Stimulated activated CD4-positive, alpha-beta T cell treated with anti-CD3 and anti-CD28 coated beads, Interleukin-1b, Interleukin-23, amount 100 ng/mL, for 1 hour (primary cell): ENCODE results near the gene CEP55.

Experiments
- DNase-seq, 2 donors: peaks; one replicate each; pipeline ENCODE4 v3.0.0-alpha.2; 2020; ENCODE audit warnings: low read depth in 2 of 2

Gene CEP55

DNA sequence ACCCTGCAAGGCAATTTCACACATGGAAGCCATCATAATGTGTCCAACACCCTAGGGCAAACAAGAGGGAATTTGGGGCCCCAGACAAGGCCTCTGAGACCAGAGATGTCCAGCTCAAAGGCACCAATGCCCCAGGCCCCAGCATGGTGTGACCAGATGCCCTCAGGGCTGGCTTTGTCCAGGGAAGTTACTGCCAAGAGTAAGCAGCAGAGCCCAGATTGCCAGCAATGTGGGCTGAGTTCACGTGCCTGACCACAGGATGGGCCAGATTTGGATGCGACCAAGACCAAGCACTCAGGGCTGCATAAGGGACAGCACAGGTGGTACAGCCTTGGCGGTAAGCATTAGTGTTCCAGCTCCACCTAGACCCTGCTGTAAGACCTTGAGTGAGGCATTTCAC is 27.0 kb upstream of the CEP55 start:
- no peak for DNase-seq

DNA sequence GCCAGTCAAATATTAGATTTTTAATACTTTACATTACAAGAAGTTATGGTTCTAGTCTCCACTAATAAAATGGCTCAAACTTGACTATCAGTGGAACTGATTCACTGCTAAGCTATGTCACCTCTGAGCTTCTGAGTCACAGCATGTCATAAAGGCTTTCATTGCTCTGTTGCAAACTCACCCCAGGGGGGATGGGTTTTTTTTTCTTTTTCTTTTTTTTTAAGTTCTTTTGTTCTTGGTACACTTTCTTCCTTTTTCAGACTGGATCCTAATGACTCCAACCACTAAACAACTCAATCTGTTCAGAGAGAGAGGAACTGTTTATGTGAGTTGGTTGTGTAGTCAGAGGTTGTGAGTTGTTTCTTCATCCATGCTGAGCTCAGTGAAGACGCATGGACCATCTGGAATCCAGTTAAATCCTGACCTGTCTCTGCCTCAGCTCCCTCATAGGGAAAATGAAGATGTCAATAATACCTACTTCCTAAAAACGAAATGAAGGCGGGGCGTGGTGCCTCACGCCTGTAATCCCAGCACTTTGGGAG is 25.2 kb upstream of the CEP55 start:
- DNase-seq = no peak

DNA sequence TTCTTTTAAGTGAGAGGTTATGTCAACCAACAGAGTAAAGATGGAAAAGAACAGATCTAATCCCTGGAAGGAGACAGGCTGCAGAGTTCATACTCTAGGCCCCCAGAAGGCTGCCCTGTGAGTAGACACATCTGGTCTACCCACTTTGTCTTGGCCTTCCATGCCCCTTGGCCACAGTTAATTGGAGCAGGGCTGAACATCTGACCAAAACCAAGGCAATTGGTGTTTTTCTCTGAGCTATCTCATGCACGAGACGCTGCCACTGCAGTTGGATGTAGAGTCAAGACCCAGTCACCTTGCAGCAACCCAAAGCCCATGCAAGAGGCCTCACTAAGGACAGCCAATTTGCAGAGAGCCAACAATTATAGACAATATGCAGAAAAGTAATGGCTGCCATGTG is 23.3 kb upstream of the CEP55 start:
- no peak for DNase-seq

DNA sequence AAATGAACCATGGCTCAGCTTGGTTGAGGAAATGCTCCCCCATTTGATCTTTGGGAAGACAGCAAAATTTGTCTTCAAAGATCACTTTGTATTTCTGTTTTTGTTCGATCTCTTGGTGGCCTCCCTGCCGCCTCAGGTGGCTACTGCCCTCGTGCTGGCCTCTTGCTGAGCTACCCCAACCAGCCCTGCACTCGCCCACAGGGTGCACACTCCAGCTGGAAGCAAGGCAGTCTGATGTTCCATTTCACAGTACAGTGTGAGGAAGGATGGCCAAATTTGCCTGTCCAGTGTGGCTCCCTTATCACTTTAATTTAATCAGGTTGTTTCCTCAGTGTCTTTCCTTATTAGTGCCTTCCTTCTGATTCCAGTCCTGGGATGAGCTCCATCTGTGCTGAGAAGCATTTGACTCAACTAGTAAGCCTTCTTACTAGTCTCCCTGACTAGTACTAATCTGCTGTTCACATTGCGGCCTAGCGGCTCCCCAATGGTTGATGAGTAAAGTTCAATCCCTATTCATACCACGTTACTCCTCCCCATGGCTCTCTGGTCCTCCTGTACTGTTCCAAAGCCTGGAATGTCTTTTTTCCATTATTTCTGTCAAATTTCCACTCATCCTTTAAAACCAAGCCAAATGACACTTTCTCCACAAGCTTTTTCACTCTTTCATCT is 22.5 kb upstream of the CEP55 start:
- no peak for DNase-seq

DNA sequence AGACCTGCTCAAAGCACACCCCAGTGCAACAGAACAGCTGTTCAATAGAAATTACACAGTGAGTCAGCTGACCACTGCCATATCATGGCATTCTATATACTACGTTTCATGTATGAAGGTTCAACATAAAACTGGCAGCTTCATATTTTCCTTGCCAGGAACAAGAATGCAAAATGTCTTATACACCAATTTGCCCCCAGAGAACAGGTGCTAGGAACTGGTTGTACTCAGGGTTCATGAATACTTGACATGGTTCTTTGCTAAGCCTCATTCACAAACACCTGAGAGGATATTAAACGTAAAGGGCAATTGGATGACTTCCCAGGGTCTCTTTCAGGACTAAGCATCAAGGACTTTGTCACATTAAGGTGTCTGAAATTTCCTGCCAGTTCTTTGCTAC is 21.2 kb upstream of the CEP55 start:
- no peak for DNase-seq

DNA sequence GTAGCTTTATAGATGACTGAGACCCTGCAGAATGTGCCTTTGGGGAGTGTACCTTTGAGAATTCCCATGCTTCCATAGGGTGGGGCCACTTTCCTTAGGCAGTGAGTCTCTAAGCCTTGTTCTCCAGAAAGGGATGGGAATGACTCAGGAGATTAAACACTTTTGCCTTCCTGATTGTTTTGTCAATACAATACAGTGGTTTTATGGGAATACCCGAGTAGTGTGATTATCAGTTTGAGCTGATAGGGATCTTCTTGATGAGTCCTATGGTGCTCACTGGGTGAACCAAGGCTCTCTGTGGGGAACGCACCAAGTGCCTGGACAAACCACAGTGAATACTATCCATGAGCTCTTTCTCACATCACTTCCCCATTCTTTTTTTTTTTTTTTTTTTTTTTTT is 20.5 kb upstream of the CEP55 start:
- DNase-seq = no peak

DNA sequence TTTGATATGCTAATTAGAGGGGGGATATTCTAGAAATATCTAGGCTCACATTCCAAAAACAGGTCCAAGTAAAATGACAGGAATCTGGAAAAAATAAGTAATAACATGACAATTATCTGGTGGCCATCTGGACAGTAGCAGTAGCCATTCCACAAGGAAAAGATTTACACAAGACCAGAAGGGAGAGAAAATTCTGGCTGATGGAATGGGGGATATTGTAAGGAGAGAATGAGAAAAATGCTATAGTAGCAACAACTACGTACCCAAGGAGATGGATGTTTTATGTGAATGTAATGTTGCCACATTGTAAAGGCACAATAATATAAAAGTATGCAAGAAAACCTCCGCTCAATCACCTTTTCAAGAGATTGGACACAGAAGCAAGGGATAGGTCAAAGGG is 19.7 kb upstream of the CEP55 start:
- no peak for DNase-seq

DNA sequence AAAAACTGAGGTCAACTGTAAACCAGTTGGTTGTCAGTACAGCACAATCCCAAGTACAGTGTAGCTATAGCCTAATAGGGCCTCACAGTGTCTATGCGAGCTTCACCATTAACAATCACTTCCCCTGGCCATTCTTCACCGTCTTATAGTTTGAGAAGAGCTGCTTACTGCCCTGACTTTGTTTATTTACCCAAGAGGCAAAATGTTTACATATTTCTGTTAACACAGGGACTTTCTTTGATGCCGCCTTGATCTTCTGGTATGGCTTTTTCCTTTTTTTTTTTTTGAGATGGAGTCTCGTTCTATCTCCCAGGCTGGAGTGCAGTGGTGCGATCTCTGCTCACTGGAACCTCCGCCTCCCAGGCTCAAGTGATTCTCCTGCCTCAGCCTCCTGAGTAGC is 17.5 kb upstream of the CEP55 start:
- no peak for DNase-seq

DNA sequence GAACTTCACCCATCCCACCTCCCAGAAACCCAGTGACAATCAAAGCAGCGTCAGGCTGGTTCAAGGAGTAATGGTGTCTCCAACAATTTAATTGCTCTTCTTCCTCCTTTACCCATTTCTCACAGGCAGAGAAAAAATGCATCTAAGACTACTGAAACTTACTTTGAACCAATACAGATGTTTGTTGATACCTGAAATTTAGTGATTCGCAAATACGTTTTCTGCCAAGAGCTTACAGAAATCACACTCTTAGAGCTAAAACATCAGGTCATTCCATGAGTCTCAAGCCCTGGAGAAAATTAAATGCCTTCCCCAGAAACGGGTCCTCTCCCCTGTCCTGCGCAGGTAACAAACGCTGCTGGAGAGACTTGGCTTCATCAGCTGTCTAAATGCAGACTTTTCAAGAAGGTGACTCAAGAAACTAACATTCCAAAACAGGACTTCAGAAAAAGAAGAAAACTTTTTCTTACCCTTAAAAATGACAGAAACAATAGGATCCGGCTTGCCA is 14.7 kb upstream of the CEP55 start:
- no peak for DNase-seq

DNA sequence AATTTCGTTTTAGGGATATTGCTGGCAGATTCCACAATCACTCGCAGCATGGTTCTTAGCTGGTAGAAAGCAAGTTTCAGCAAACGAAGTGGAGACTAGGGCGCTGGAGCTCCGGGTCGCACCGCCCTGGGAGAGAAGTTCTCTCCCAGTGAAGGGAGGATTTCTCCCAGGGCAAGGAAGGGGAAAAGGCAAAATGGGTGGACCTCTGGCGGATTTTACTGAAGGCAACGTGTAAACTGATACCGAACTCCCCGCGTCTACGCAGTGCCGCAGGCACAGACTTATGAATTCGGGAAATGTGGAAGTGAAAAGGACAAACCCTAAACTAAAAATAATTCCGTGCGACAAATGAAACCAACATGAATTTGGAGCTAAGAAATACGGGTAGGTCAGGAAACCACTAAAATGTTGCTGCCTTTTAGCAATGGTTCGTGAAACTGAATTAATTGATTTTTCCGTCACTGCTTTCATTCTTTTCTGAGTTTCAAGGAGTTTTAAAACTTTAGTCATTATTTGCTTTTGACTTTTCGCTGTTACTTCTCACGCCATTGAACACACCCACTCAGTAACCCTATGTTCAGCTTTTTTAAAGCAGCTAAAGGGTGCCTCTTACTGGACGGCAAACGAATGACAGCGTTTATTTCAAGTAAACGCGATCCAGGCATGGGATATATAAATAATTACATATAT is 14.1 kb upstream of the CEP55 start, which contains the start of gene MYOF:
MYOF (minus strand) TSS at position 190 of the 690 bp plus-strand sequence; CDS start at position 50, 140 bp downstream.
- DNase-seq = no peak

DNA sequence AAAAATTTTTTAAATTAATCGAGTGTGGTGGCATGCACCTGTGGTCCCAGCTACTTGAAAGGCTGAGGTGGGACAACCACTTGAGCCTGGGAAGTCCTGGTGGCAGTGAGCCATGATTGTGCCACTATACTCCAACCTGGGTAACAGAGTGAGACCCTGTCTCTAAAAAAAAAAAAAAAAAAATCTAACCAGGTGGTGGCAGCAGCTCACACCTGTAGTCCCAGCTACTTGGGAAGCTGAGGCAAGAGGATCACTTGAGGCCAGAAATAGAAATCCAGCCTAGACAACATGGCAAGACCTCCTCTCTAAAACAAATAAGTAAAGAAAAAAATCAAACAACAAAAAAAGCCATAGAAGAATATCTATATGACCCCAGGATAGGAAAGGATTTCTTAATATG is 10.7 kb upstream of the CEP55 start:
- DNase-seq = no peak

DNA sequence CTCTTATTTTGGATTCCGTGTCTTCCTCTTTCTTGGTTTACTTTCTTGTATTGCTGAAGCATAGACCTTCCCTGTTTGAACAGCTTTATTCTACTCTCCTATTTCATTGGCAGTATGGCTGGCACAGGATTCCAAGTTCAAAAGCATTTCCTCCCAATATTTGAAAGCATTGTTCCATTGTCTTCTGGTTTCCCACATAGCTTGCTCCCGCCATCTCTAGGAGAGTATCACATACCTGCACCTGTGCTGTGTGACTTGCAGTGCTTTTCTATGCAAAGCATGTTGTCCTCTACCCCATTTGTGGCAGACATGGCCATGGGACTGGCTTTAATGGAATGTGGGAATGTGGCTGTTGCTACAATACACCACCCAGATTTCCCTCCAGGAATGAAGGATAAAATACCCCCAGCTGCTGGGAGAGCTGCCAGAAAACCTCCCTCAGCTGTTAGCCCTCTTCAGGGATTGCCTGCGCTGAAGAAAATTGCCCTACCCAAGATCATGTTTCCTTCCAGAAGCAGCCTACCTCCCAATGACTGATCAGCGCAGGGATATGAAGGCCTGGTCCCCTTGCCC is 7.4 kb upstream of the CEP55 start:
- no peak for DNase-seq

DNA sequence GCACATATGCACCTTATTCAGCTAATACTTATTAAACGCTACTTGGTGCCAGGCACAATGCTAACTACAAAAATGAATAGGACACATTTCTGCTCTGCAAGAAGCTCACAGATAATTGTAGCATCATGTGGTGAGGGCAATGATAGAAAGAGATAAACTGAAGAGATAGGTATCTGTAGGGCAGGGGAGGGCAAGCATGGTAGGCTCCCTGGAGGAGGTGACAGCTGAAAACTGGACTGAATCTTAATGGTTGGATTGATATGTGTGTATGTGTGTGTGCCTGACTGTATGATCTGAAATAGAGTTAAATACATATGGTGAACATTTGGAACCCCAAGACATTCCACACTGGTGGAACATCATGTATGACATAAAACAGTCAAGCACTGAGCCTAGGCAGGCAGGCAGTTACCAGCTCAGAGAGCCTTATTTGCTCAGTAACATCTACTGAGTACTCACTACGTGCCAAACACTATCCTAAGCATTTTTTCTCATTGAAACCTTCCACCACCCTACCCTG is 4.8 kb upstream of the CEP55 start:
- DNase-seq = no peak

DNA sequence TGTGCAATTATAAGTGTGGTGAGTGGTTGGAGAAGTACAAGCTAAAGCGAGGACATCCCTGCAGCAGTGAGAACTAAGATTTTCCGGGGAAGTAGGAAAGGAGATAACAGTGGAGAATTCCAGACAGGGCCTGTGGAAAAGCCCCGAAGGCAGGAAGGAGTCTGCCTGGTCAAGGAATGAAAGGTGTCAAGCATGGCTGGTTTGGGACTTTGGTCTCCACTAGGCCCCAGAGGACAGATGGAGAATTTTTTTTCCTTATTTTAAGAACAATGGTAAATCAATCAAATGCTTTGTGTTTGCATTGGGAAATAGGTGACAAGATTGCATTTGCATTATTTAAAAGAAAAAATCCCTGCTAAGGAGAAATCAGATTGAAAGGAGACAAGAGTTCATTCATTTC is 3.2 kb upstream of the CEP55 start:
- no peak for DNase-seq

DNA sequence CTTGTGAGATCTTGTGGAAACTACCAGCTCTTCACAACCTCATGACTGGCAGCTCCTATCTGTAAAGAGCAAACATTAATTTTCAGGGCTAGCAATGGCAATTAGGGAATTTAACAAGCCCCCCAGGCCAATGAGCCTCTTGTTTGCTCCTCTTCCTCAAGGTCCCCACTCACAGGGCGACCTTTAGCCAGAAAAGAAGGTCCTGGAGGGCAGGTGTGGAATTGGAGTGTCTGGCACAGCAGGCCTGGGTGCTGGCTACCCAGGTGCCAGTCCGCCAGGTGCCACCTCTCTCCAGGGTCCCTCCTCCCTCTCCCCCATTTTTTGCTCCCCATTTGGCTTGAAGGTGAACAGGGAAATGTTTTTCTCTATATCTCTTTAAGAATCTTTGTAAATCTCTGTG is 1.9 kb upstream of the CEP55 start:
- DNase-seq = no peak

DNA sequence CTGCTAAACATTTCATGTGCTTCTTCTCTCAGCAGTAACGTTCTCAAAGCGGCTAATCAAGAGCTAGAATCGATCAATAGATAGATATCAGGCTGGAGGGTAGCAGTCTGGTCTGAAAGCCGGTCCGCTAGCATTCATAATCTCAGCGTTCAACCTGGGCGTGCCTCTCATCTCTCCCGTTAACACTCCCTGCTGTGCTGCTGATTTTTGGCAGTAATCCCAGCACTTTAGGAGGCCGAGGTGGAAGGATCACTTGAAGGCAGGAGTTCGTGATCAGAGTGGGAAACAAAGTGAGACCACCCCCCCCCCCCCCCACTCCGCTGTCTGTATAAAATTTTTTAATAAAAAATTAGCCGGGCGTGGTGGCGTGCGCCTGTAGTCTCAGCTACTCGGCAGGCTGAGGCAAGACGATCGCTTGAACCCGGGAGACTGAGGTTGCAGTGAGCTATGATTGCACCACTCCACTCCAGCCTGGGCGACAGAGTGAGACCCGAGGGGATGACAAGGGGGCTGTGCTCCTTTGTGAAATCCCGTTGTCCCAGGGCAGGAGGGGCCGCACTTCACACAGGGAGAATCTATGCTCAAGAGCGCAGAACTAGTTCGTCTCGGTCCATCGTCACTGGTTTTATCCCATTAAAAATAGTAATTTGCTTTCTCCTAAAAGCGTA is 624 bp upstream of the CEP55 start:
- no peak for DNase-seq

DNA sequence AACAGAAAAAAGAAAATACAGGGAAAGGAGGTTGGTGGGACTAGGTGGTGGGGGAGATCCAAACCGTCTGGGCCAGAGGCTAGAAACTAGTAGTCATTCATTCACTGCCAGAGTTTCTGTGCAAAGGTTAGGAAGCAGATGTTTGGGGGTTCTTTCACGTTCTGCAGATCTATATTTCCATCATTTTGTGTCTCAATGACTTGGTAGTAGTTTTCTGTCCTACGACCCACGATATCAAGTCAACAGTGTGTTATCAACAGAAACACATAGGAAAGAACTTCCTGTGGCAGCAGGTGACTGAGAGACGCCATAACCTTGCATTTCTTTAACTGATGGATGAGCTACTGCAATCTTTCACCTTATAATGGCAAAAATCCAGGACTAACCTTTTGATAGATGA is 1.8 kb downstream of the CEP55 start:
- DNase-seq = no peak

DNA sequence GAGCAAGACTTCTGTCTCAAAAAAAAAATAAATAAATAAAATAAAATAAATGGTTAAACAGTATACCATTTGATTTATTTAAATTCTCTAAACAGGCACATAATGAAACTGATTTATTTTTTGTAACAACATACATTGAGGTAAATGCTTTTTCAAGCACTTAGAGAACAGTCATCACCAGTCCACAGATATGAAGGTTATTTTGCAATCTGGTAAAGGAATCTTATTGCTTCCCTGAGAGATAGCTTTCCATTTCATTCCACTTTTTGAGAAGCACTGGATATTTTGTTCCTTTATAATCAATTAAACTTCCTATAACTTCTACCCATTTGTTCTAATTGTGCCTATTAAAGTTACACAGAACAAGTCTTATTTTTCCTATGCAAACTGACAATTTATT is 5.2 kb downstream of the CEP55 start:
- DNase-seq = no peak

DNA sequence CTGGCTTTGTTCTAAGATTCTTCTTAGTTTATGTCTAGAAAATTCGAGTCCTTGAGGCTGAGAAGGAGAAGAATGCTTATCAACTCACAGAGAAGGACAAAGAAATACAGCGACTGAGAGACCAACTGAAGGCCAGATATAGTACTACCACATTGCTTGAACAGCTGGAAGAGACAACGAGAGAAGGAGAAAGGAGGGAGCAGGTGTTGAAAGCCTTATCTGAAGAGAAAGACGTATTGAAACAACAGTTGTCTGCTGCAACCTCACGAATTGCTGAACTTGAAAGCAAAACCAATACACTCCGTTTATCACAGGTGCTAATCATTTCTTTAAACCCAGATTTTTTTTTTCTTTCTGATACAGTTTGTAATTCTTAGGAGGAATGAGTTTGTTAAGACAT is 6.7 kb downstream of the CEP55 start:
- no peak for DNase-seq

DNA sequence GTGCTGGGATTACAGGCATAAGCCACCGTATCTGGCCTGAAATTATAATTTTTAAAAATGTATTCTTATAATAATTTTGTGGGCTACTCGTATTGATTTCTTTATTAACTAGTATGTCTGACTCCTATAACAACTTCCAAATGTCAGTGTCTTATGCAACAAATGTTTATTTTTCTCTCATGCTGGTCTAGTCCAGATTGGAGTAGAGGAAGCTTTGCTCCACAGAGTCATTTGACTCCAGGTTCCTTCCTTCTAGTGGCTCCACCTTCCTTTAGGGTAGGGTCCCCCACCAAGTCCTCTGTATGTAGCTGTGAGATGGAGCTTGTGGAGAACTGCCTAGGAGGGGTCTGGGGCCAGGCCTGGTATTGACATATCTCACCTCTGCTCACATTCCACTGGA is 8.7 kb downstream of the CEP55 start:
- no peak for DNase-seq

DNA sequence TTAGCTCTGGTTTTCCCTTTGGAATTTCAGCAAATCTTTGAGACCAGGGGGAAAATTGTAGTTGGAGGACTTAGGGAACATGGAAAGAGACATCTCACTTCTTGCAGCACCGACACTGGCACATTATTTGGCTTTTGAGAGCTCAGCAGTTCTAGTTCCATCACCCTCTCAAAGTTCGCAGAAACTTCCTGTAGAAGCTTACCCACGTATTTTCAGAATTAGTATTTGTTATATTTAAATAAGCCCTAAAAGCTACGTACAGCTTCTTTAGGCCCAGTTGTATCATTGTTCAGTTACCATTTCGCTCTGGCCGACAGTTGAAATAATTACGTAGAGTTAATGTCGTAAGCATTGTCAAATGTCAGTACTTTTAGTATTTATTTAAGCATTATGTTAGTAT is 13.4 kb downstream of the CEP55 start:
- no peak for DNase-seq

DNA sequence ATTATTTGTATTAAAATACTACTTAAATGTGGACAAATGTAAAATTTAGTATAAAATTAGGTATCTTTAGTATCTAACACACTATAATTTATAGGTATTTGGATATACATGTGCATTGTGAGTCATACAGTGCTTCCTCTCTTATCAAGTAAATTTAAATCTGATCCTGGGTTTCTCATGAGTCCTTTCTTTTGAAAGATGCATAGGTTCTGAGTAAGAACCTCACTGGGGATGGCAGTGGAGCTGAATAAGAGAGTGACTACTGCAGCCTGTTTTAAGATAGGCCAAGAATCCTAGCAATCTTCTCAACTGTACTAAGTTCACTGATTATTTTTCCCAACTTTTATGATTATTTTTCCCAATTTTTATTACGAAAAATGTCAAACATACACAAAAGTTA is 16.2 kb downstream of the CEP55 start:
- no peak for DNase-seq
